ENCODE results near the gene DENND6B.

Gene DENND6B

DNA sequence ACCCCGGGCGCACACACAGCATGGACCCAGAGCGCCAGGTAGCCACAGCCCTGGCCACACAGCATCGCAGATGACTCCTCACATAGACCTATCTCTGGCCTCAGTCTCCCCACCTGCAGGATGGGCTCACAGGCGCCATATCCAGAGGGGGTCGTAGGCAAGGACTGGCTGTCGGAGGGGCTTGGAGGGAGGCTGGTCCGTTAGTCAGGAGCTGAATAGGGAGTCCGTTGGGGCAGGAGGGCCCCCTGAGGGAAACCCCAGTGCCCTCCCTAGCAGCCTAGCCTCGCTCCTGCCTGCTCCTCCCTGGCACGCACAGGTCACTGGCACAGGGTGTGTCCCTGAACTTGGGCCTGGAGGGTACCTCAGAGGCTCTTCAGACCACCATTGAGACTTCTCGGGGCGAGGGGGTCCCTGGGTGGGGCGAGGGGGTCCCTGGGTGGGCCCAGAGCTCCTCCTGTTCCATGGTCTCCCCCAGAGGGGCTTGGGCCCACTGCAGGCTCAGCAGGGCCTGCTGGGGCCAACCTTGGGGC is 21.4 kb downstream of the DENND6B start:
- no peak for DNase-seq (ENCODE audit: extremely low read depth in 1 of 2, low read depth in 1 of 2)

GRCh38 chr22:50304528-50305392 is 22.1 kb downstream of the DENND6B start:
- no peak for DNase-seq (ENCODE audit: extremely low read depth in 1 of 2, low read depth in 1 of 2)

GRCh38 chr22:50303848-50304527 is 22.8 kb downstream of the DENND6B start:
- DNase-seq (ENCODE audit: extremely low read depth in 1 of 2, low read depth in 1 of 2), result no peak

- DNase-seq (ENCODE audit: extremely low read depth in 1 of 2, low read depth in 1 of 2), result no peak
These were observed 23.3 kb downstream of the DENND6B start for GRCh38 chr22:50303515-50303847.

- DNase-seq (ENCODE audit: extremely low read depth in 1 of 2, low read depth in 1 of 2), result no peak
These were observed 24.2 kb downstream of the DENND6B start for GRCh38 chr22:50302564-50302963.

- DNase-seq (ENCODE audit: extremely low read depth in 1 of 2, low read depth in 1 of 2), result no peak
These were observed 24.7 kb downstream of the DENND6B start for GRCh38 chr22:50302041-50302541.

DNA sequence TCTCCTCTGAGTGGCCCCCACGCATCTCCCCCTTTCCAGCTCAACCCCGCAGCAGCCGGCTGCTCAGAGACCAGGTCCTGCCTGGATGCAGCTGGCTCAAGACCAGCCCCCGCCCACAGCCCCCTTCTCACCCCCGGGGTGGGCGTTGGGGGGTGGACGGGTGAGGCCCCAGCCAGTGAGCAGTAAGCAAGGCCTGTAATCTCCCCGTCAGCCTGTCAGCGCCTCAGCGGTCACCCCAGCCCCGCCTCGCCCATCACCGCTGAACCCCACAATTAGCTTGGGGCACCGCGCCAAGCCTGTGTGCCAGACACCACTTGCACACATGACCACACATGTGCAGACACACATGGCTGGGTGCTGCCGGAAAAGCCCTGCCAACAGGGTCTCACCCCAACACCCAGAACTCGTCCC is 25.2 kb downstream of the DENND6B start:
- DNase-seq (ENCODE audit: extremely low read depth in 1 of 2, low read depth in 1 of 2), result no peak

DNA sequence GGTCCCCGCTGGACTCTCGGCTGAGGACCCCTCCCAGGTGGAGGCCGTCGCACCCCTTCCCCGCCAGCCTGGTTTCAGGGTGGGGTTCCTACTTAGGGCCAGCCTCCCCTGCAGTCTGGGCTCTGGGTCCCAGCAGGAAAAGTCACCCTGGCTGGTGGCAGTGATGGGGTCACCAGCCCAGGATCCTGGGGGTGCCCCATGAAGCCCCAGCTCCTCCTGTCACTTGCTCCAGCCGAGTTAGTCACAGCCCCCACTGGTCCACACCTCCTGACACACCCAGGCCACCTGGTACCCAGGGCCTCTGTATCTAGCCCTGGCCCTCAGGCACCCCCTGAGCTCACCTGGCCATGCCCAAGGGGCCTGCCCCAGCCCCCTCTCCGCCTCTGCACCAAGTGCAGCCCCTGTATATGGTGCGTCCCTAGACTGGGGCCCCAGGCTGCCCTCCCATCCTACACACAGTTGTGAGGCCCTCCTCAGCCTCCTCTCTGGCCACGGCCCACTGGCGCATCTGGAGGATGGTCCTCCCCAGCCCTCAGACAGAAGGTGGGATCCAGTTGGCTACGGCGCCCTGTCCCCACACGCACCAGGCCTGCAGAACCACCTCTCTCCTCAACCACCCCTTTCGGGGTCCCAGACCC is 26.1 kb downstream of the DENND6B start:
- no peak for DNase-seq (ENCODE audit: extremely low read depth in 1 of 2, low read depth in 1 of 2)

- DNase-seq (ENCODE audit: extremely low read depth in 1 of 2, low read depth in 1 of 2), result no peak
These were observed 26.8 kb downstream of the DENND6B start for GRCh38 chr22:50299785-50300619.

DNA sequence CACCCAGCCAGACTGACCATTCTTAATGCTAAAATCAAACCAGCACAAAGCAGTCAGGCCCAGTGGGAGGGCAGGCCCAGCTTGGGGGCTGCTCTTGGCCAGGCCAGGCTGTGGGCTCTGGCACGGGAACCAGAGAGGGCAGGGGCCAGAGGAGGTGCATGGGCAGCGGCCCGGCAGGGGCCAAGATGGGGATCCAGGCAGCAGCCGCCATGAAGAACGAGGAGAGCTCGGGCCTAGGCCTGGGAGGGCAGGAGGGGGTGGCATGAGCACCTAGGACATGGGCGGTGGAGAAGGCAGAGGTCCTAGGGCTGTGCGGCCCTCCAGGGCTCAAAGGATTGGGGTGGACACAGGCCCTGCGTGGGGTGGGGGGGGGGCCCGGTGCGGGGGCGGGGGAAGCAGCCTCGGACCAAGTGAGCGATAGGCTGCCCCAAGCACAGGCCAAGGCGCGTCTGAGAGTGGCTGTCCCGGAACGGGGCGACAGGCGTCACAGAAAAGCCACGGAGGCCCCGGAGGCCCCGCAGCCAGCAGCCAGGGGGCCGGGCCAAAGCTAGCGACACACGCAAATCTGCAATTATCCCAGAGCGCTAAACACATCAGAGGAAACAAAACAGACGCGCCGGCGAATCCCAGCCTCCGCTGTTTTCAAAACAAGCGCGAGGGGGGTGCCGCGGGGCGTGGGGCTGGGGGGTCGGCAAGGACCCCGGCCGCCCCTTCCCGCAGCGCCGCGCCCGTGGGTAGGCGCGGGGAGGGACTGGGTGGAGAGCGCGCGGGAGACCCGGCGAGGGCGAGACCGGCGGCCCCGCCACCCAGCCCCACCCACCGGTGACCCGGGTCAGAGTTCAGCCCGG is 27.7 kb downstream of the DENND6B start:
- no peak for DNase-seq (ENCODE audit: extremely low read depth in 1 of 2, low read depth in 1 of 2)

GRCh38 chr22:50298266-50298637 is 28.6 kb downstream of the DENND6B start:
- no peak for DNase-seq (ENCODE audit: extremely low read depth in 1 of 2, low read depth in 1 of 2)

DNA sequence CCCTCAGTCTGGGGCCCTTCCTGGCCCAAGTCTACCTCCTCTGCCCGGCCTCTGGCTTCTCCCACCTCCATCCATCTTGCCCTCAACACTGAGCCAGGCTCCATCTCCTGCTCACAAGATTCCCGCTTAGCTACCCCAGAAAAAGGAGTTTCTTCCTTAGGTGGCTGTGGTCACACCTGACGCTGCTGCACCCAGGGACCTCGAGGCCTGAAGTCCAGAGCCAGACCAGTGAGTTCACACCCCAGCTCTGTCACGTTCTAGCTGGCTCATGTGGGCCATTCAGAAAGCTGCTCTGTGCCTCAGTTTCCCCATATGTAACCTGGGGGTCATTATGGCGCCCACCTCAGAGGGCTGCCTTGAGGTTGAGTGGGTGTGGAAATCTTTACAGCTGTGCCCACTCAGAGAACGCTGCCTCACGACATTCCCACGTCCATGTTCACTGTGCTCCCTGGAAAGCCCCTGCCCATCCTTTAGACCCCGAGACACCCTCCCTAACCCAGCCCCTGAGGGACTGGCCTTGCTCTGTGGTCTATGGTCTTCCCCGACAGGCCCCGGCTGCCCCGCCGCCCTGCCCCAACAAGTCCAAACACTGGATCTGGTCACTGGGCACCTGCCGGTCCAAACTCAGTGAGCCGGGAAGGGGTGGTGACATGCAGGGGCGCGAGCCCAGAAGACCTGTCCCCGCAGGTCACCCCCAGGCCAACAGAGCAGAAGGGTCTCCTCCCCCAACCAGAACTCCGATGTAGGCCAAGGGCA is 29.1 kb downstream of the DENND6B start:
- no peak for DNase-seq (ENCODE audit: extremely low read depth in 1 of 2, low read depth in 1 of 2)

DNA sequence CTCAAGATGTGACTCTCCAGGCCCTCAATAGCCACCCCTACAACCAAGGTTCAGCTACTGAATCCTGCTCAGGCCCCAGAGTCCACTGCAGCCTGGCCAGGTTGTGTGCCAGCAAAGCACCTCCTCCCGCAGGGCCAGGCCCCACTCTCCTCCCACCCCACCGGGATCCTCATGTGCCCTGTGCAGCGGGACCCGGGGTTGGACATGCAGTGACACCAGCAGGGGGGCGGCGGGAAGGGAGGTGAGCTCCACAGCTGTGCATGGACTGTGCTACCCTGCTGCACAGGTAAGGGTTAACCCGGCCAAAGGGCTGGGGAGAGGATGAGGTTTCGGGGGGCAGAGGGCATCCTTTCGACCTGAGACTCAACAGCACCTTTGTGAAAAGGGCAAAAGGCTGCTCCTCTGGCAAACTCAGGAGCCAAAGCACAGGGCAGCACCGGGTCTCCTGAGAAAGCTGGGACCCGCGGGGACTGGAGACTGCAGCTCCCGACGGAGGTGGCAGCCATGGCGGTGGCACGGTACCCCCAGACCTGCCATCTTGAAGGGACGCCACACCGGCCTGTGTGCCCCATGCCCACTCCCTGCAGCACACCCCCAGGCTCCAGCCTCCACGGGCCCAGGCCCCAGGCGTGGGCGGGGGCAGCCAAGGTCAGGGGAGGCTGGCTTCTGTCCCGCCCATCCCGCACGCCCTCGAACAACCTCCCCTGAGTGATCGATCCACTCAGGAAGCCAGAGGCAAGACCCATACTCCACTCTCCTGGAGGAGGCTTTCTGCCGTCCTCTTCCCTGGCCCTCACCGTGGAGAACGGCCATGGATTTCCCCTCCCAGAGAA is 29.9 kb downstream of the DENND6B start:
- no peak for DNase-seq (ENCODE audit: extremely low read depth in 1 of 2, low read depth in 1 of 2)

DNA sequence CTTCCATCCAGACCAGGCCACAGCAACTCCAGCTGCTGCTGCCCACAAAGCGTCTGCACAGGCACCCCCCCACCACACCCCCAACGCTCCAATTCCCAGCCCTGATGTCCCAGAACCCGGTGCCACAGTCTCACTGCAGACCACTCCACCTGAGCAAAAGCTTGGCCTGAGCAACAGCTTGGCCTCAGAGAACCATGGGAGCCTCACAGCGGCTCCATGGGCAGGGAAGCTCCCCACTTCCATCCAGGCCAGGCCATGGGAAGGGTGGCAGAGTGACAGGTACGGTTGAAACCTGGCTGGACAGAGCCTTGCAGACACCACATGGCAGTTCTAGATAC is 32.5 kb downstream of the DENND6B start:
- no peak for DNase-seq (ENCODE audit: extremely low read depth in 1 of 2, low read depth in 1 of 2)

DNA sequence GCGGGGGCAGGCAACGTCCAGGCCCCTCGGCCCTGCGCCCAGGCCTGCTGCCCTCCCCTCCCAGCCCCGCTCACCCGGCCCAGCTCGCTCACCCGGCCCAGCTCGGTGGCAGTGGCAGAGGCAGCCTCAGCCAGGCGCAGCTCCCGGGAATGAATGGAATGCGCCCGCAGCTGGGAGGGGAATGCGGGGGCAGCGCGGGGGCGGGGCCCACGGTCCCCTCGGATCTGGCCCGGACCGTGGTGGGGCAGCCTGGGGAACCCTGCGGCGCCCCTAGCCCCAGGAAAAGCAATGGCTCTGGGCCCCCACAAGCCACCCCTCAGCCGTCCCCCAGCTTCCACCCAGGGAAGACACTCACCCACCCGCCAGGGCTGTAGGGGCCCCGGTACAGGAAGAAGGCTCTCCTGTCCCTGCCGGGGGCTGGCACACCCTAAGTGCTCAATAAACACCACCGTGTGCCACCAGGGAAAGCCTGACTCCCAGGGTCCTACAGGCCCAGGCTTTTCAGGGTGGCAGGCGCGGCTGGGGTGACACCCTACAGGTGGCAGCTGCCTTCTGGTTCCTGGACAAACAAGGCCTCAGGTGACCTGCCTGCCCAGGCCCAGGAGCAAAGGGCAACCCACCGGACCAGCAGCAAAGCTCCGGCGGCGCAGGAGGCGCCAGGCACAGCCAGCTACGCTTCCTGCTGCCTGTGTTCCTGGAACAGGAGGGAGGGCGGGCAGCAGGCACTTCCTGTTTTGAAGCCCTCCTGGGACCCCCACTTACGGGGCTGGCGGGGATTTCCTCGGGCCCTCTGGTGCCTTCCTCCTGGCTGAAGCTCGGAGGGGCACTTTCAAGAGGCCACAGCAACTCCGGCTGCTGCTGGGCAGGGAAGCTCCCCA is 33.1 kb downstream of the DENND6B start:
- no peak for DNase-seq (ENCODE audit: extremely low read depth in 1 of 2, low read depth in 1 of 2)

DNA sequence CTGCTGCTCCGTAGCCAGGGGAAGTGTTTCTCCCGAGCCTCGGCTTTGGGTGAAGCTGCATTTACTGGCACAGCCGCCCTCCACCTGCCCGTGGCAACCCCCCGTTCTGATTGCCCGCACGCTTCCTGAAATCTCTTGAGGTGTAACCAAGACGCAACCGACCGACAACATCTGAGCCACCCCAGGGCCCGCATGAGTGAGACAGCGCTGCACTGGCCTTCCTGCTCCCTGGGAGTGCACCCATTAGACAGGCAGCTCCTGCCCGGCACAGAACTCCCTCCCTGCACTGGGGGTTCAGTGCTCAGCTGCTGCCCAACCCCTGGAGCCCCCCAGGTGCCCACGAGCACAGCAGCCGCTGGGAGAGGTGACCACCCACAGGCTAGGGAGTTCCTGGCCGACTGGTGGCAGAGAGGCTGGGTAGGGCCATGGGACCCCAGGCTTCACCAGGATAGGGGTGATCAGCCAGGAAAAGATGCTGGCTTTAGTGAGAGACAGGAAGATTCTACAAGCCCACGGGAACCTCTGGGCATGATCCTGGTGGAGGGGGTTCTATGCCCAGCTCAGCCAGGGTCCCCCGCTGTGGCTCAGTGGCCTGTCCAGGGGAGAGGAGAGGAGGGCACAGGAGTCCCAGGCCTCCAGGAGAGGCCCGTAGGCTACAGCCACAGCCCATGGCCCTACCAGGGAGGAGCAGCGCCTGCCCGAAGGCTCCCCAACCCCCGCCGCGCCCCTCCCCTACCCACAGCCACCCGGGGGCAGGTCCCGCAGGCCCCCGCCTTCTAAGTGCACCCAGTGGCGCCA is 34.0 kb downstream of the DENND6B start:
- DNase-seq (ENCODE audit: extremely low read depth in 1 of 2, low read depth in 1 of 2), result no peak
